HL-60/S4 treated with retinoic acid at 250 ng/mL for 4 days and 3 days (cell line): Measurements from ENCODE around the gene PTPRD.

ENCODE experiments used
- in situ Hi-C: fragments of 300-500 bp; cut with MboI; formaldehyde crosslinking; loops from 2 replicates; pipeline ENCODE4 v1.7.0; 2022; ENCODE audit warnings: low sequenced_read_pairs

PTPRD gene

GRCh38 chr9:8823131-8823895, 1789.5 kb downstream of the PTPRD start:
- in situ Hi-C loops = no loop called here

GRCh38 chr9:8822667-8823025, 1790.2 kb downstream of the PTPRD start:
- in situ Hi-C loops = no loop called here

- in situ Hi-C loops = no loop called here
Observed at GRCh38 chr9:8821910-8822666, 1790.7 kb downstream of the PTPRD start.

- in situ Hi-C loops = no loop called here
Observed at GRCh38 chr9:8817335-8817734, 1795.5 kb downstream of the PTPRD start.

GRCh38 chr9:8816361-8816760, 1796.4 kb downstream of the PTPRD start:
- in situ Hi-C loops = no loop called here

GRCh38 chr9:8815931-8816330, 1796.9 kb downstream of the PTPRD start:
- in situ Hi-C loops = no loop called here

GRCh38 chr9:8815219-8815618, 1797.6 kb downstream of the PTPRD start:
- in situ Hi-C loops = no loop called here

- in situ Hi-C loops = no loop called here
Observed at GRCh38 chr9:8812888-8813287, 1799.9 kb downstream of the PTPRD start.

GRCh38 chr9:8809741-8810140, 1803.1 kb downstream of the PTPRD start:
- in situ Hi-C loops = no loop called here

GRCh38 chr9:8806150-8806549, 1806.7 kb downstream of the PTPRD start:
- in situ Hi-C loops = no loop called here

GRCh38 chr9:8804613-8805012, 1808.2 kb downstream of the PTPRD start:
- in situ Hi-C loops = no loop called here

GRCh38 chr9:8802242-8802641, 1810.6 kb downstream of the PTPRD start:
- in situ Hi-C loops = no loop called here

GRCh38 chr9:8800196-8800595, 1812.6 kb downstream of the PTPRD start:
- in situ Hi-C loops = no loop called here

- in situ Hi-C loops = no loop called here
Observed at GRCh38 chr9:8799615-8800014, 1813.2 kb downstream of the PTPRD start.

- in situ Hi-C loops = no loop called here
Observed at GRCh38 chr9:8799206-8799605, 1813.6 kb downstream of the PTPRD start.

- in situ Hi-C loops = no loop called here
Observed at GRCh38 chr9:8784838-8785237, 1828.0 kb downstream of the PTPRD start.

- in situ Hi-C loops = no loop called here
Observed at GRCh38 chr9:8783941-8784340, 1828.9 kb downstream of the PTPRD start.

- in situ Hi-C loops = no loop called here
Observed at GRCh38 chr9:8782237-8782636, 1830.6 kb downstream of the PTPRD start.

- in situ Hi-C loops = no loop called here
Observed at GRCh38 chr9:8781458-8781857, 1831.3 kb downstream of the PTPRD start.

- in situ Hi-C loops = no loop called here
Observed at GRCh38 chr9:8780386-8780785, 1832.4 kb downstream of the PTPRD start.

GRCh38 chr9:8779478-8779877, 1833.3 kb downstream of the PTPRD start:
- in situ Hi-C loops = no loop called here

- in situ Hi-C loops = no loop called here
Observed at GRCh38 chr9:8778356-8778755, 1834.4 kb downstream of the PTPRD start.
